ENCODE measurements around the gene CIB1. TPM values are rescaled to one million over a fixed set of nuclear protein-coding genes. Genes with fewer than 3 reads are reported as not detected.

Gene CIB1
- total RNA-seq, 2 experiments from 2014 or later: 156 to 171 TPM

DNA sequence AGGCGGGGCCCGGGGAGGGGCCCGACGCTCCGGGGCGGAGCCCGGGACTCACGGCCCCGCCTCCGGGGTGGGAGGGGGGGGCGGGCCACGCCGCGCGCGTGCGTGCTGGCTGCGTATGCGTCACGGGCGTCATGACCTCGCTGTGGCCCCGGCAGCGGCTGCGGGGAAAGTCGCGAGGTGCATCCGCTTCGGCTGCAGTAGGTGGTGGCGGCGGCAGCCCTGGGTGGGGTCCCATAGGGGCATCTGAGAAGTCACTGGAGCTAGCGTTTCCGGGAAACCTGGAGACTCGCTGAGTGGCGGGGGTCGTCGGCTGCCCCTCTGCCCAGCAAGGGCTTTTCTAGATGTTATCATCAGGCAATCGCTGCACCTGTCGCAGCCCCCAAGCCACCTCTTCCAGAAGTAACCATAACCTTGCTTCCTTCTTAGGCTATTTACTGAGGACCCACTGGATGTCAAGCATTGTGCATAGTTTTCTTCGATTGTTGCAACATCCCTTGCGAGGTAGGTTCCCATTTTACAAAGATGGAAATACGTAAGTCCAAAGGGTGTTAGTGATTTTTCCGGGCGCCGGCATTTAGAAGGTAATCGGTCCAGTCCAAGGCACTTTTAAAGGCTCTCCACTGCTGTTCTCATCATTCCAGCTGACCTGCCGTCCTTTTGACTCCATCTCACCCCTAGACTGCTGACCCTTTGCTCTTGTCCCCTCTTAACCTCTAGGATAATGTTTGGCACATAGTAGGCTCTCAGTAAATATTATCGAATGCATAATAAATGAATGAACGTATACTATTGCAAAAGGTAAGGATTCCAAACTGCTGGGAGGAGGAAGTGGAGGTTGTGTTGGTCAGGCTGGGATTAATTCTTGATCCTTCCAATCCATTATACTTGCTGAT, 601 bp upstream of the CIB1 start, which contains the start of gene GDPGP1:
Gene GDPGP1 (plus strand): TSS at position 114 of the 893 bp plus-strand sequence. CDS start 6,700 bp downstream, outside the sequence.
- H3K36me3 Mint-ChIP-seq (ENCODE audit: low read depth): peaks cover 33% of the 10 kb centered on the region
- H3K27me3 Mint-ChIP-seq (ENCODE audit: low read depth): no peaks in the 10 kb centered on the region
- peaks cover 47% of the 10 kb centered on the region for H3K4me1 Mint-ChIP-seq (ENCODE audit: low read depth)

DNA sequence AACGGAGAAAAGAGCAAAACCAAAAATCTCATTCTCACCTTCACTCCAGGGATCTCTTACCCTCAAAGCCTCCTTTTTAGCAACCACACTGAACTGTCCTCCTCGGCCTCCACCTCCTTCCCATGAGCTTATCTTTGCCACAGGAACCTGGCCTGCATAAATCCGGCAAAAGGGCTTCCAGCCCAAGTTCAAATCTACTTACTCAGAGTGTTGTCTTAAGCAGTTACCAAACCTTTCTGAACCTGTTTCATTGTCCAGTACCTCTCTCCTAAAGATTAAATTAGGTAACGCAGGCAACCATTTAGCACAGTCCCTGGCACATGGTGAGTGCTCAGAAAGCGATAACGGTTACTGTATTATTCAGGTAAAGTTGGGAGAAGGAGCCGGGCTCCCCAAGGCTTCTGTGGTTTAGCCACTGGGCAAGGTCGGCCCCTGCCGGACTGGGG, 777 bp downstream of the CIB1 start:
- Mint-ChIP-seq H3K4me1 (ENCODE audit: low read depth) (peaks cover 47% of the 10 kb centered on the region), H3K9me3 (no peaks in the 10 kb centered on the region), H3K4me3 (peak overlapping the region; percentile 89), H3K27ac (peak overlapping the region; percentile 90), H3K36me3 (ENCODE audit: low read depth) (peaks cover 32% of the 10 kb centered on the region), H3K27me3 (ENCODE audit: low read depth) (no peaks in the 10 kb centered on the region)
- CTCF ChIA-PET: interaction anchor here (0.8 to 2.0 kb wide), 14 partner anchors 12 to 334 kb away, joined by 3 to 8 read pairs (median 4); no protein-coding TSS in a partner anchor
- intact Hi-C loops (cut with micrococcal nuclease): loop anchor here (1.0 to 5.0 kb wide), 6 partner anchors 32 to 359 kb away; partner anchors contain the start of genes SEMA4B and ZNF710
- no peak for DNase-seq

More for the DNA sequence above, 601 bp upstream of the CIB1 start, which contains the start of gene GDPGP1:
- intact Hi-C loops (cut with micrococcal nuclease): loop anchor here (1.0 to 5.0 kb wide), 7 partner anchors 31 to 698 kb away; partner anchors contain the start of genes AP3S2, HDDC3, IQGAP1 and NGRN
- DNase-seq: no peak
- peak within 1 kb of the TSS; percentile 89 for H3K4me3 Mint-ChIP-seq
- peak within 1 kb of the TSS; percentile 90 for H3K27ac Mint-ChIP-seq
- CTCF ChIA-PET: interaction anchor here (0.6 to 1.6 kb wide), 6 partner anchors 12 to 598 kb away, joined by 3 to 4 read pairs (median 3); no protein-coding TSS in a partner anchor
- H3K9me3 Mint-ChIP-seq: no peaks in the 10 kb centered on the region

DNA sequence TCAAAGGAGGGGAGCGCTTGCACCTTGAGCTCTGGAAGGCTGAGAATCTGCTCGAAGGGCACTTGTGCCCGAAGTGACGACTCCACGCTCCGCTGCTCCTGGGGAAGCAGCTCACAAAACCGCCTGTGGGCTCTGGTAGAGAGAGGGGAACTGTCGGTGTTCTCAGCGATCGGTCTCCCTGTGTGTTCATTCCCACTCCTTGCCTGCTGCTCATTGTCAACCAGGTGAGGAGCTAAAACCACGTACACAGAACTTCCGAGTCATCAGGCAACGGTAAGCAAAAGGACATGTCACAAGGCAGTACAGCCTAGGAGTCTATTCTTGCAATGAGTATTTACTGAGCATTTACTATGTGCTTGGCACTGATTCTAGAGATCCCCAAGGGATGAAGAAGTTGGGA, 1.5 kb downstream of the CIB1 start:
- Mint-ChIP-seq H3K4me1 (ENCODE audit: low read depth) (peaks cover 47% of the 10 kb centered on the region), H3K9me3 (no peaks in the 10 kb centered on the region), H3K27ac (peak overlapping the region; percentile 90), H3K36me3 (ENCODE audit: low read depth) (peaks cover 32% of the 10 kb centered on the region), H3K4me3 (peak overlapping the region; percentile 89), H3K27me3 (ENCODE audit: low read depth) (no peaks in the 10 kb centered on the region)
- CTCF ChIA-PET: interaction anchor here (1.0 to 2.0 kb wide), 9 partner anchors 9 to 334 kb away, joined by 3 to 8 read pairs (median 4); no protein-coding TSS in a partner anchor
- DNase-seq: peak; percentile 47
- intact Hi-C loops (cut with micrococcal nuclease): loop anchor here (2.0 to 5.0 kb wide), 4 partner anchors 47 to 360 kb away; partner anchors contain the start of gene ZNF710

DNA sequence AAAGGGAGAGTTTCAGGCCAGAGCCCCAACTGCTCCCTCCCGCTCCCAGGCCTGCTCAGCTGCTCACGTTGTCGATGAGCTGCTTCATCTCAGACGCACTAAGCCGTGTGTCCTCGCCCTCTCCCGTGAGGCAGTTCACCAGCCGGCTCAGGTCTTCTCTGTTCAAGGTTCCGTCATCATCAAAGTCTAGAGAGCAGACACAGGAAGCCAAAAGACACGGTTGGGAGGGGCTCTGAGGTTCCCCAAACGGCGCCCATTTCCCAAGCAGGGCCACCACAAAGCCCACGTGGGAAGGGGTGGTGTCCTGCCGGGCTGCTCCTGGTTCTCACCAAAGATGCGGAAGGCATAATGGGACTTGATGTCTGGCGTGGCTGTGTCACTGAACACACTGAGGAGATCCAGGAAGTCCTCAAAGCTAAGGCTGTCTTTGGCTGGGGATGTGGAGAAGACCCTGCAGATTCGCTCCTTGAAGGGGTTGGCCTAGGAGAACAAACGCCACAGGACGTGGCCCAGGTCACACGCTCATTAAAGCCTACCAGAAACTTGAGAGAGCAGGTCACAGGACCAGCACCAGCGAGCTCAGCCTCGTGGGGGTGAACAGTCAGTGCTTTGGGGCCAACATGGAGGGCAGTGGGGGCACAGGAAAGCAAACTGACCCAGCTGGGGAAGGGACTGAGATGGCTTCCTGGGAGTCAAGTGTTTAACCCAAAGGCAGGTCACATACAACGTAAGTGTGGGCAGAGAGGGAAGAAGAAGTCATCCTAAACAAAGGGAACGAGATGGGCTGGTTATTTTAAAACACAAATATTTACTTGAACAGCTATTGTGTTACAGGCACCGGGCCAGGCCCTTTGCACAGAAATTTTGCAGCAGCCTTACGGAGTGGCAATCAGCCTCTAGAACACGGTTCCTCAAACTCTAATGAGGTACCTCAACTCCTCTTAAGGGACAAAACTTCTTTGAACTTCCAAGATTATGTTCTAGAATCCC, 2.4 kb downstream of the CIB1 start:
- intact Hi-C loops (cut with micrococcal nuclease): loop anchor here (1.0 to 5.0 kb wide), 6 partner anchors 47 to 361 kb away; partner anchors contain the start of gene ZNF710
- Mint-ChIP-seq H3K36me3 (ENCODE audit: low read depth) (peaks cover 33% of the 10 kb centered on the region), H3K4me1 (ENCODE audit: low read depth) (peaks cover 47% of the 10 kb centered on the region), H3K27ac (peak overlapping the region; percentile 90), H3K27me3 (ENCODE audit: low read depth) (no peaks in the 10 kb centered on the region), H3K4me3 (peak overlapping the region; percentile 89), H3K9me3 (no peaks in the 10 kb centered on the region)
- CTCF ChIA-PET: interaction anchor here (0.5 to 2.0 kb wide), 10 partner anchors 8 to 344 kb away, joined by 3 to 9 read pairs (median 4); no protein-coding TSS in a partner anchor
- DNase-seq: peak; percentile 90

DNA sequence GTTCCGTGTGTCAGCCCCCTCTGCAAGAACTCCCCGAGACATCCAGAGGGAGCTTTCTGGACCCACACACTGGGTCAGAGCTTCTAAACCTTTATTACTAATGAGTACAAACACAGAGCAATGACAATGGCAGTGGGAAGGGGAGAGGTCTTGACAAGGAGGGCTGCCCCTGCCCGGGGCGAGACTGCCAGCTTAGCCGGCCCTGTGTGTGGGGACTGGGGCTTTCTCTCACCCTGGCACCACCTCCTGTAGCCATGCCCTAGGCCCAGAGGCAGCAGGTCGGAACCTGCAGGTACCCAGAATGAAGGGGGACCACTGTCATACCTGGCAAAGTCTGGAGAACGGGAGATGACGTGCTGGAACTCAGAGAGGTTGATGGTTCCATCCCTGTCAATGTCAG, 3.1 kb downstream of the CIB1 start:
- Mint-ChIP-seq H3K27ac (peak overlapping the region; percentile 90), H3K27me3 (ENCODE audit: low read depth) (no peaks in the 10 kb centered on the region), H3K36me3 (ENCODE audit: low read depth) (peaks cover 30% of the 10 kb centered on the region), H3K9me3 (no peaks in the 10 kb centered on the region), H3K4me3 (peak overlapping the region; percentile 89), H3K4me1 (ENCODE audit: low read depth) (peaks cover 47% of the 10 kb centered on the region)
- no peak for DNase-seq
- intact Hi-C loops (cut with micrococcal nuclease): loop anchor here (1.0 to 5.0 kb wide), 5 partner anchors 87 to 362 kb away; partner anchors contain the start of gene ZNF710
- CTCF ChIA-PET: interaction anchor here (0.5 to 1.6 kb wide), 4 partner anchors 14 to 127 kb away, joined by 3 to 9 read pairs (median 5); no protein-coding TSS in a partner anchor

DNA sequence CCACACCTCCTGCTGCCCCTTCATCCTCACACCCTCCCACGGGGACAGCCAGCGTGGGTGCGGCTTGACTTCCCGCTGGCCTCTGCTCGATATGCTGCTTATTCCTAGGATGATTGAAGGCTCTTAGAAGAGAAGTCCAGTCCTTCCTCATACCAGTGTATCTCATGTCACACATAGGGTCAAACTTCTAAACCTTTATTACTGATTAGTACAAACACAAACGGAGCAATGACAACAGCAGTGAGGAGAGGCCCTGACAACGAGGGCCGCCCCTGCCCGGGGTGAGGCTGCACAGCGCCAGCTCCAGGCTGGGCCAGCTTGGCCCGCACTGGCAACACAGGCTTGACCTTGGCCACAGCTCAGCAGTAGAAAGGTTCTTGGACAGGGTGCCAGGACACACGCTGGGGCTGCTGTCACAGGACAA, 3.7 kb downstream of the CIB1 start:
- Mint-ChIP-seq H3K9me3 (no peaks in the 10 kb centered on the region), H3K4me3 (peak overlapping the region; percentile 89), H3K4me1 (ENCODE audit: low read depth) (peaks cover 45% of the 10 kb centered on the region), H3K36me3 (ENCODE audit: low read depth) (peaks cover 30% of the 10 kb centered on the region), H3K27me3 (ENCODE audit: low read depth) (no peaks in the 10 kb centered on the region), H3K27ac (peak overlapping the region; percentile 90)
- no peak for DNase-seq
- CTCF ChIA-PET: interaction anchor here (1.6 kb wide), 1 partner anchor 87 kb away, joined by 6 read pairs; no protein-coding TSS in a partner anchor
- intact Hi-C loops (cut with micrococcal nuclease): loop anchor here (5.0 kb wide), 3 partner anchors 193 to 362 kb away; partner anchors contain the start of gene ZNF710

DNA sequence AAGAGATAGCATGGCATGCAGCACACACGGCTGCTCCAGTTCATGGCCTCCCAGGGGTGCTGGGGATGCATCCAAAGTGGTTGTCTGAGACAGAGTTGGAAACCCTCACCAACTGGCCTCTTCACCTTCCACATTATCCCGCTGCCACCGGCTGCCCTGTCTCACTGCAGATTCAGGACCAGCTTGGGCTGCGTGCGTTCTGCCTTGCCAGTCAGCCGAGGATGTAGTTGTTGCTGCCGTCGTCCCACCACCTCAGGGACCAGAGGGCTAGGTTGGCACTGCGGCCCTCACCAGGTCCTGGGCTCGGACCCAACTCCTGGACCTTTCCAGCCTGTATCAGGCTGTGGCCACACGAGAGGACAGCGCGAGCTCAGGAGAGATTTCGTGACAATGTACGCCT, 4.8 kb downstream of the CIB1 start:
- Mint-ChIP-seq H3K27ac (no peak overlapping the region), H3K4me1 (ENCODE audit: low read depth) (peaks cover 38% of the 10 kb centered on the region), H3K27me3 (ENCODE audit: low read depth) (no peaks in the 10 kb centered on the region), H3K9me3 (no peaks in the 10 kb centered on the region), H3K36me3 (ENCODE audit: low read depth) (peaks cover 30% of the 10 kb centered on the region), H3K4me3 (no peak overlapping the region)
- CTCF ChIA-PET: no interaction called here
- DNase-seq: no peak
- intact Hi-C loops (cut with micrococcal nuclease): no loop called here

DNA sequence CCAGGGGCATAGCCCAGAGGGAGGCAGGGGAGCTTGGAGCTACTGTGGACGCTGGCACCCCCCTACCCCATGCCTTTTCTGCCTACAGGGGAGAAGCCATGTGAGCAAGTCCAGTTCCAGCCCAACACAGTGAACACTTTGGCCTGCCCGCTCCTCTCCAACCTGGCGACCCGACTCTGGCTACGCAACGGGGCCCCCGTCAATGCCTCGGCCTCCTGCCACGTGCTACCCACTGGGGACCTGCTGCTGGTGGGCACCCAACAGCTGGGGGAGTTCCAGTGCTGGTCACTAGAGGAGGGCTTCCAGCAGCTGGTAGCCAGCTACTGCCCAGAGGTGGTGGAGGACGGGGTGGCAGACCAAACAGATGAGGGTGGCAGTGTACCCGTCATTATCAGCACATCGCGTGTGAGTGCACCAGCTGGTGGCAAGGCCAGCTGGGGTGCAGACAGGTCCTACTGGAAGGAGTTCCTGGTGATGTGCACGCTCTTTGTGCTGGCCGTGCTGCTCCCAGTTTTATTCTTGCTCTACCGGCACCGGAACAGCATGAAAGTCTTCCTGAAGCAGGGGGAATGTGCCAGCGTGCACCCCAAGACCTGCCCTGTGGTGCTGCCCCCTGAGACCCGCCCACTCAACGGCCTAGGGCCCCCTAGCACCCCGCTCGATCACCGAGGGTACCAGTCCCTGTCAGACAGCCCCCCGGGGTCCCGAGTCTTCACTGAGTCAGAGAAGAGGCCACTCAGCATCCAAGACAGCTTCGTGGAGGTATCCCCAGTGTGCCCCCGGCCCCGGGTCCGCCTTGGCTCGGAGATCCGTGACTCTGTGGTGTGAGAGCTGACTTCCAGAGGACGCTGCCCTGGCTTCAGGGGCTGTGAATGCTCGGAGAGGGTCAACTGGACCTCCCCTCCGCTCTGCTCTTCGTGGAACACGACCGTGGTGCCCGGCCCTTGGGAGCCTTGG, 5.6 kb downstream of the CIB1 start:
- peaks cover 30% of the 10 kb centered on the region for H3K36me3 Mint-ChIP-seq (ENCODE audit: low read depth)
- H3K4me1 Mint-ChIP-seq (ENCODE audit: low read depth): peaks cover 38% of the 10 kb centered on the region
- DNase-seq: no peak
- H3K4me3 Mint-ChIP-seq: no peak overlapping the region
- no peak overlapping the region for H3K27ac Mint-ChIP-seq
- H3K9me3 Mint-ChIP-seq: no peaks in the 10 kb centered on the region
- H3K27me3 Mint-ChIP-seq (ENCODE audit: low read depth): no peaks in the 10 kb centered on the region
- CTCF ChIA-PET: no interaction called here
- intact Hi-C loops (cut with micrococcal nuclease): no loop called here

DNA sequence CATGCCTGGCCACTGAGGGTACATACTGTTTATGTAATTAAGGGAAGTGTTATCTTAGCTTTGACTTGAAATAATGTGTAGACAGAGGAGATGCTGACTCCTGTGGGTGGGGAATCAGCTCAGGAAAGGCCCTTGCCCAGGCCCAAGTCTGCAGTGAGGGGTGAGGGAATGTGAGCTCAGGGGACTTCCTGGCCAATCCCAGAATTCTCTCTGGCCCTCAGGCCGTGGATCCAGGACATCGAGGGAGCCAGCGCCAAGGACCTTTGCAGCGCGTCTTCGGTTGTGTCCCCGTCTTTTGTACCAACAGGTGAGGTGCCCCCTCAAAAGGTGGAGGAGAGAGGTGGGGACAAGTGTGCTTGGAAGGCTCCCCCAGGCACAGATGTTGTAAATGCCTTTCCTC, 6.4 kb downstream of the CIB1 start:
- Mint-ChIP-seq H3K9me3 (no peaks in the 10 kb centered on the region), H3K4me1 (ENCODE audit: low read depth) (peaks cover 30% of the 10 kb centered on the region), H3K27ac (no peak overlapping the region), H3K27me3 (ENCODE audit: low read depth) (no peaks in the 10 kb centered on the region), H3K4me3 (no peak overlapping the region), H3K36me3 (ENCODE audit: low read depth) (peaks cover 29% of the 10 kb centered on the region)
- no peak for DNase-seq
- intact Hi-C loops (cut with micrococcal nuclease): no loop called here
- CTCF ChIA-PET: interaction anchor here (0.7 kb wide), 1 partner anchor 580 kb away, joined by 3 read pairs; no protein-coding TSS in a partner anchor

DNA sequence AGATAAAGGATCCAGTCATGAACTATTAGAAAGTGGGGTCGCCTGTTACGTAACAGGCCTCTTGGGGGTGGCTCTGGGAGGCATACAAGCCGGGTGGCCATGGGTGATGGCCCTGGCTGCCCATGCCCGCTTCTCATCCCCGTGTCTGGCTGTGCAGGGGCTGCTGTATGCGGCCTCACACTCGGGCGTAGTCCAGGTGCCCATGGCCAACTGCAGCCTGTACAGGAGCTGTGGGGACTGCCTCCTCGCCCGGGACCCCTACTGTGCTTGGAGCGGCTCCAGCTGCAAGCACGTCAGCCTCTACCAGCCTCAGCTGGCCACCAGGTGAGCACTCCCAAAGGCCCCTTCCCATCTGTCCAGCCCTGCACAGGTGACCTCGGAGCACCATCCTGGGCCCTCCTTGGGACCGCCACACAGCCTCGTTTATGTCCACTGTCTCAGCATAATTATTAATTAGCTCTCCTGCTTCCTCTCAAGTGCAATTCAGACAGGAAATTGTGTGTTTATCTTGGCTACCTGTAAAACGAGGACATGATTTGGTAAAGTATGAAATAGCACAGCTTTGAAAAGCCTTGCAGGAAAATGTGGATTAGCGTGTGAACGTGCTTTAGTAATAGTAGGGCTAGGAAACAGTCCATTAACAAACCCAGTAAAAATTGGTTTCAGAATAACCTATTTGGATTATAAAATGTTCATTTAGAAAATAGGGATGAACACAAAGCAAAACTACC, 8.1 kb downstream of the CIB1 start:
- intact Hi-C loops (cut with micrococcal nuclease): no loop called here
- no peak overlapping the region for H3K4me3 Mint-ChIP-seq
- DNase-seq: no peak
- H3K27me3 Mint-ChIP-seq (ENCODE audit: low read depth): no peaks in the 10 kb centered on the region
- H3K4me1 Mint-ChIP-seq (ENCODE audit: low read depth): peaks cover 16% of the 10 kb centered on the region
- CTCF ChIA-PET: interaction anchor here (0.8 to 1.2 kb wide), 2 partner anchors 8 to 52 kb away, joined by 3 to 4 read pairs; no protein-coding TSS in a partner anchor
- peaks cover 16% of the 10 kb centered on the region for H3K36me3 Mint-ChIP-seq (ENCODE audit: low read depth)
- H3K9me3 Mint-ChIP-seq: no peaks in the 10 kb centered on the region
- no peak overlapping the region for H3K27ac Mint-ChIP-seq
